Subcutaneous adipose tissue (tissue), 4 donors: Measurements from ENCODE around the gene PADI2. TPM values are rescaled to one million over a fixed set of nuclear protein-coding genes. Genes with fewer than 3 reads are reported as not detected.

Experiments used
- total RNA-seq, 4 donors: library from RNA; depleted of rRNA; stranded (reverse); fragments of >200 nt; gene quantifications; one replicate each; pipeline ENCODE4 v1.1.0, GENCODE V29; 2016
- TF ChIP-seq, protein P1 (sequence below): fragments of 450-650 bp; IDR thresholded peaks from one replicate; pipeline ENCODE4 v1.5.1; 2016; ENCODE audit warnings: low read depth, mild to moderate bottlenecking, control low read depth, antibody characterized with exemption, moderate library complexity

Gene PADI2
- total RNA-seq, 4 donors from 2014 or later: 0.19 to 2.9 (median 0.60) TPM

GRCh38 chr1:17053086-17053684, 66.1 kb downstream of the PADI2 start:
- TF ChIP-seq, protein P1, sequence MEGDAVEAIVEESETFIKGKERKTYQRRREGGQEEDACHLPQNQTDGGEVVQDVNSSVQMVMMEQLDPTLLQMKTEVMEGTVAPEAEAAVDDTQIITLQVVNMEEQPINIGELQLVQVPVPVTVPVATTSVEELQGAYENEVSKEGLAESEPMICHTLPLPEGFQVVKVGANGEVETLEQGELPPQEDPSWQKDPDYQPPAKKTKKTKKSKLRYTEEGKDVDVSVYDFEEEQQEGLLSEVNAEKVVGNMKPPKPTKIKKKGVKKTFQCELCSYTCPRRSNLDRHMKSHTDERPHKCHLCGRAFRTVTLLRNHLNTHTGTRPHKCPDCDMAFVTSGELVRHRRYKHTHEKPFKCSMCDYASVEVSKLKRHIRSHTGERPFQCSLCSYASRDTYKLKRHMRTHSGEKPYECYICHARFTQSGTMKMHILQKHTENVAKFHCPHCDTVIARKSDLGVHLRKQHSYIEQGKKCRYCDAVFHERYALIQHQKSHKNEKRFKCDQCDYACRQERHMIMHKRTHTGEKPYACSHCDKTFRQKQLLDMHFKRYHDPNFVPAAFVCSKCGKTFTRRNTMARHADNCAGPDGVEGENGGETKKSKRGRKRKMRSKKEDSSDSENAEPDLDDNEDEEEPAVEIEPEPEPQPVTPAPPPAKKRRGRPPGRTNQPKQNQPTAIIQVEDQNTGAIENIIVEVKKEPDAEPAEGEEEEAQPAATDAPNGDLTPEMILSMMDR: no peak

DNA sequence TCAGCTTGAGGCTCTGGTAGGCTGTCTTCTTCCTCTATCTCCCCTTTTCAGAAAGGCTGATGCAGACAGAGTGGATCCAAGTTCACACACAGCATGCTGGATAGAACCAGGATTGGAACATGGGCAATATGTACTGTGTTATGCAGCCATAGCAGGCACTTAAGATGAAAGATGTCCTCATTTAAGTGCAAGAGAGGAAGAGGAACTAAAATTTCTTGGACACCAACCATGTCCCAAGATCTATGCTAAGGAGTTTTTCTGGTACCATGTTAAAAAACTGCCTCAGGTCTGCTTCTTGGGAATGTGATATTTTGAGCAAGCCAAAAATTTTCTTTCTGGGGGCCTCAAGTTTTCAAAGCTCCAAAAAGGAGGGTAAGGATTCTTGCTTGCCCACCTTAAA, 66.6 kb downstream of the PADI2 start:
- TF ChIP-seq, protein P1: no peak

GRCh38 chr1:17052038-17052437, 67.2 kb downstream of the PADI2 start:
- TF ChIP-seq, protein P1: no peak

DNA sequence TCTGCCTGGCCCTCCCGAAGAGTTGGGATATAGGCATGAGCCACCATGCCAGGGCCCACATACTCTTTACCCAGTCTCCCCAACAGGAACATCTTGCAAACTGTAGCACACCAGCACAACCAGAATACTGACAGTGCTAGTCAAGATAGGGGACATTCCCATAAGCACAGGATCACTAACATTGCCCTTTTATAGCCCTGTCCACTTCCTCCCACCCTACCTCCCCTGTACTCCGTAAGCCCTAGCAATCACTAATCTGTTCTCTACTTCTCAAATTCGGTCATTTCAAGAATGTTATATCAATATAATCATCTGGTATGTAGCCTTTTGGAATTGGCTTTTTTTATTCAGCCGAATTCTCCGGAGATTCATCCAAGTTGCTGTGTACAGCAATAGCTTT, 71.3 kb downstream of the PADI2 start:
- TF ChIP-seq, protein P1: no peak

GRCh38 chr1:17046334-17046657, 73.0 kb downstream of the PADI2 start:
- TF ChIP-seq, protein P1: no peak

GRCh38 chr1:17045634-17046333, 73.5 kb downstream of the PADI2 start:
- TF ChIP-seq, protein P1: no peak

DNA sequence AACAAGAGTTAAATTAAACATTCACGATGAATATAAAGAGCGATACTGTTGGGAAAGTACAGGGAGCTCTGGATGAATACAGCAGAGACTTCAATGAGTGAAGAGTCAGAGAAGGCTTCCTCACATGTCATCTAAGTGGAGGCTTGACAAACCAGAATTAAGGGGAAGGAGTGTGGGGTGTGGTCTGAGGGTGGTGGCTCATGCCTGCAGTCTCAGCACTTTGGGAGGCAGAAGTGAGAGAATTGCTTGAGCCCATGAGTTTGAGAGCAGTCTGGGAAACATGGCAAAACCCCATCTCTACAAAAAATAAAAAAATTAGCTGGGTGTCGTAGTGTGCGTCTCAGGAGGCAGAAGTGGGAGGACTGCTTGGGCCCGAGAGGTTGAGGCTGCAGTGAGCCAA, 74.1 kb downstream of the PADI2 start:
- TF ChIP-seq, protein P1: no peak
